HEK293 (cell line): ENCODE measurements around the gene EPO.

Source experiments
- GFI1B ChIP-seq: fragments of 450-650 bp; formaldehyde crosslinking; IDR thresholded peaks from 2 replicates; pipeline ENCODE4 v1.5.1; 2016; ENCODE audit warnings: missing biosample characterization, missing genetic modification characterization
- MYNN ChIP-seq: fragments of 450-650 bp; formaldehyde crosslinking; IDR thresholded peaks from 2 replicates; pipeline ENCODE4 v1.5.1; 2016; ENCODE audit warnings: missing biosample characterization, missing genetic modification characterization, borderline replicate concordance
- ZBTB17 ChIP-seq: fragments of 450-650 bp; formaldehyde crosslinking; IDR thresholded peaks from 2 replicates; pipeline ENCODE4 v1.5.1; 2016; ENCODE audit warnings: missing biosample characterization, missing genetic modification characterization
- ZBTB7A ChIP-seq: fragments of 450-650 bp; formaldehyde crosslinking; IDR thresholded peaks from 2 replicates; pipeline ENCODE4 v1.5.1; 2016; ENCODE audit warnings: low read depth, missing biosample characterization, missing genetic modification characterization
- ZFHX2 ChIP-seq: fragments of 450-650 bp; formaldehyde crosslinking; conservative IDR thresholded peaks from 2 replicates; pipeline ENCODE4 v1.5.1; 2016; ENCODE audit warnings: missing biosample characterization, missing genetic modification characterization
- ZFP37 ChIP-seq: fragments of 450-650 bp; formaldehyde crosslinking; IDR thresholded peaks from 2 replicates; pipeline ENCODE4 v1.5.1; 2016; ENCODE audit warnings: missing biosample characterization, missing genetic modification characterization
- ZNF133 ChIP-seq: fragments of 450-650 bp; formaldehyde crosslinking; IDR thresholded peaks from 2 replicates; pipeline ENCODE4 v1.5.1; 2016; ENCODE audit warnings: missing biosample characterization, missing genetic modification characterization
- ZNF157 ChIP-seq: fragments of 450-650 bp; formaldehyde crosslinking; IDR thresholded peaks from 2 replicates; pipeline ENCODE4 v1.5.1; 2016; ENCODE audit warnings: missing biosample characterization, missing genetic modification characterization
- ZNF223 ChIP-seq: fragments of 450-650 bp; formaldehyde crosslinking; IDR thresholded peaks from 2 replicates; pipeline ENCODE4 v1.5.1; 2016; ENCODE audit warnings: missing biosample characterization, missing genetic modification characterization
- ZNF311 ChIP-seq: fragments of 450-650 bp; formaldehyde crosslinking; IDR thresholded peaks from 2 replicates; pipeline ENCODE4 v1.5.1; 2017; ENCODE audit warnings: missing biosample characterization, missing genetic modification characterization, borderline replicate concordance
- ZNF660 ChIP-seq: fragments of 450-650 bp; IDR thresholded peaks from 2 replicates; pipeline ENCODE4 v1.5.1; 2018; ENCODE audit warnings: missing biosample characterization, mild to moderate bottlenecking, missing genetic modification characterization
- ZNF776 ChIP-seq: fragments of 450-650 bp; formaldehyde crosslinking; IDR thresholded peaks from 2 replicates; pipeline ENCODE4 v1.5.0; 2017; ENCODE audit warnings: missing biosample characterization, missing genetic modification characterization, borderline replicate concordance
- ZNF777 ChIP-seq: fragments of 450-650 bp; formaldehyde crosslinking; IDR thresholded peaks from 2 replicates; pipeline ENCODE4 v1.5.1; 2017; ENCODE audit warnings: missing biosample characterization, missing genetic modification characterization, borderline replicate concordance
- ZNF791 ChIP-seq: fragments of 450-650 bp; formaldehyde crosslinking; IDR thresholded peaks from 2 replicates; pipeline ENCODE4 v1.5.1; 2016; ENCODE audit warnings: missing biosample characterization, missing genetic modification characterization
- ZNF843 ChIP-seq: fragments of 450-650 bp; formaldehyde crosslinking; IDR thresholded peaks from 2 replicates; pipeline ENCODE4 v1.5.1; 2016; ENCODE audit warnings: missing biosample characterization, missing genetic modification characterization
- TF ChIP-seq, protein P1 (sequence below): fragments of 450-650 bp; formaldehyde crosslinking; IDR thresholded peaks from 2 replicates; pipeline ENCODE4 v1.5.1; 2016; ENCODE audit warnings: missing biosample characterization, missing genetic modification characterization
- TF ChIP-seq, protein P2 (sequence below): fragments of 450-650 bp; formaldehyde crosslinking; IDR thresholded peaks from 2 replicates; pipeline ENCODE4 v1.5.1; 2016; ENCODE audit warnings: missing biosample characterization, missing genetic modification characterization
- TF ChIP-seq, protein P3 (sequence below): fragments of 450-650 bp; formaldehyde crosslinking; IDR thresholded peaks from 2 replicates; pipeline ENCODE4 v1.5.1; 2016; ENCODE audit warnings: missing biosample characterization, missing genetic modification characterization
- TF ChIP-seq, protein P4 (sequence below): fragments of 450-650 bp; formaldehyde crosslinking; IDR thresholded peaks from 2 replicates; pipeline ENCODE4 v1.5.1; 2016; ENCODE audit warnings: missing biosample characterization, missing genetic modification characterization
- TF ChIP-seq, protein P5 (sequence below): IDR thresholded peaks from 2 replicates; pipeline ENCODE4 v1.6.1; 2011; ENCODE audit warnings: mild to moderate bottlenecking, low read depth, low read length, borderline replicate concordance
- TF ChIP-seq, protein P6 (sequence below): fragments of 450-650 bp; formaldehyde crosslinking; IDR thresholded peaks from 2 replicates; pipeline ENCODE4 v1.5.1; 2016; ENCODE audit warnings: missing biosample characterization, missing genetic modification characterization, borderline replicate concordance

The EPO gene

DNA sequence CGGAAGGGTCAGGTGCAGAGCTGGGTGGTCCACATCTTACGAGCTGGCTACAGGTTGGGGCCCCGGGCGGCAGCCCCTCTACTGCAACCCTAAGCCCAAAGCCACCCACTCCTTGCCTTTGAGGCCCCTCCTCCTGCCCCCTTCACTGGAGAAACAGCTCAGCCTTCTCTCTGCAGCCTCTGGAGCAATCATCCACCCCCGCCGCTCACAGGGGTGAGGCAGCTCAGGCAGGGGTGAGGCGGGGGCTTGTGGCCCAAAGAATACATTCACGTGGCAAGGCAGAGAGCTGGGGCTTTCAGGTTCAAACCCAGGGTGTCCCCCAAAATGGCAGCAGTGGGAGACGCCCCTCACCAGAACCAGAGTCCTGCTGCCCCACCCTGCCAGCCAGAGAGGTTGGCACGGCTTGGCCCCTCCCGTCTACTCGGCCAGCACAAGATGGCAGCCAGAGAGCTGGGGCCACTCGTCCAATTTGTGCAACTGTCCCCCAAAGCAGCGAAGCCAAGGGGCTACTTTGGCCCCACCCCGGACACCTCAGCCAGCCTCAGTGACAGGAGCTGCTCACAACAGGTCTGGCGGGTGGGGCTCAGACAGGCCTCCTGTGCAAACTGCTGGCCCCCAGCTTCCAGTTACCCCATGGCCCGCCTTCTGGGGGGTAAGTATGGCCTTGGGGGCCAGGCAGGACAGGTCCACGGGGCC is 39.5 kb upstream of the EPO start (continued):
- TF ChIP-seq, protein P1, sequence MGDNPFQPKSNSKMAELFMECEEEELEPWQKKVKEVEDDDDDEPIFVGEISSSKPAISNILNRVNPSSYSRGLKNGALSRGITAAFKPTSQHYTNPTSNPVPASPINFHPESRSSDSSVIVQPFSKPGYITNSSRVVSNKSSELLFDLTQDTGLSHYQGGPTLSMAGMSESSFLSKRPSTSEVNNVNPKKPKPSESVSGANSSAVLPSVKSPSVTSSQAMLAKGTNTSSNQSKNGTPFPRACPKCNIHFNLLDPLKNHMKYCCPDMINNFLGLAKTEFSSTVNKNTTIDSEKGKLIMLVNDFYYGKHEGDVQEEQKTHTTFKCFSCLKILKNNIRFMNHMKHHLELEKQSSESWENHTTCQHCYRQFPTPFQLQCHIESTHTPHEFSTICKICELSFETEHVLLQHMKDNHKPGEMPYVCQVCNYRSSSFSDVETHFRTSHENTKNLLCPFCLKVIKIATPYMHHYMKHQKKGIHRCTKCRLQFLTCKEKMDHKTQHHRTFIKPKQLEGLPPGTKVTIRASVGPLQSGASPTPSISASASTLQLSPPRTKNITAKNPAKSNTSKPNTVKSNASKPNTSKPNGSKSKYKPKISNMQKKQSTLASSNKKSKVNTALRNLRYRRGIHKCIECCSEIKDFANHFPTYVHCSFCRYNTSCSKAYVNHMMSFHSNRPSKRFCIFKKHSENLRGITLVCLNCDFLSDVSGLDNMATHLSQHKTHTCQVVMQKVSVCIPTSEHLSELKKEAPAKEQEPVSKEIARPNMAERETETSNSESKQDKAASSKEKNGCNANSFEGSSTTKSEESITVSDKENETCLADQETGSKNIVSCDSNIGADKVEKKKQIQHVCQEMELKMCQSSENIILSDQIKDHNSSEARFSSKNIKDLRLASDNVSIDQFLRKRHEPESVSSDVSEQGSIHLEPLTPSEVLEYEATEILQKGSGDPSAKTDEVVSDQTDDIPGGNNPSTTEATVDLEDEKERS (tag by site-specific recombination), result no peak
- TF ChIP-seq ZFHX2 (tag by site-specific recombination) (peak; percentile 74), ZNF776 (tag by site-specific recombination) (no peak), ZBTB7A (no peak), ZNF660 (no peak), MYNN (tag by site-specific recombination) (no peak), ZFP37 (tag by site-specific recombination) (no peak), ZBTB17 (0 out of 2 replicates have a peak, but pooled peaks have one; percentile 30), ZNF133 (tag by site-specific recombination) (no peak), GFI1B (no peak), ZNF157 (tag by site-specific recombination) (no peak), ZNF223 (tag by site-specific recombination) (no peak), ZNF791 (tag by site-specific recombination) (no peak), ZNF311 (no peak), ZNF843 (tag by site-specific recombination) (no peak), ZNF777 (tag by site-specific recombination) (no peak)
- TF ChIP-seq, protein P2, sequence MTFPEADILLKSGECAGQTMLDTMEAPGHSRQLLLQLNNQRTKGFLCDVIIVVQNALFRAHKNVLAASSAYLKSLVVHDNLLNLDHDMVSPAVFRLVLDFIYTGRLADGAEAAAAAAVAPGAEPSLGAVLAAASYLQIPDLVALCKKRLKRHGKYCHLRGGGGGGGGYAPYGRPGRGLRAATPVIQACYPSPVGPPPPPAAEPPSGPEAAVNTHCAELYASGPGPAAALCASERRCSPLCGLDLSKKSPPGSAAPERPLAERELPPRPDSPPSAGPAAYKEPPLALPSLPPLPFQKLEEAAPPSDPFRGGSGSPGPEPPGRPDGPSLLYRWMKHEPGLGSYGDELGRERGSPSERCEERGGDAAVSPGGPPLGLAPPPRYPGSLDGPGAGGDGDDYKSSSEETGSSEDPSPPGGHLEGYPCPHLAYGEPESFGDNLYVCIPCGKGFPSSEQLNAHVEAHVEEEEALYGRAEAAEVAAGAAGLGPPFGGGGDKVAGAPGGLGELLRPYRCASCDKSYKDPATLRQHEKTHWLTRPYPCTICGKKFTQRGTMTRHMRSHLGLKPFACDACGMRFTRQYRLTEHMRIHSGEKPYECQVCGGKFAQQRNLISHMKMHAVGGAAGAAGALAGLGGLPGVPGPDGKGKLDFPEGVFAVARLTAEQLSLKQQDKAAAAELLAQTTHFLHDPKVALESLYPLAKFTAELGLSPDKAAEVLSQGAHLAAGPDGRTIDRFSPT (tag by site-specific recombination), result peak; percentile 92
- TF ChIP-seq, protein P3, sequence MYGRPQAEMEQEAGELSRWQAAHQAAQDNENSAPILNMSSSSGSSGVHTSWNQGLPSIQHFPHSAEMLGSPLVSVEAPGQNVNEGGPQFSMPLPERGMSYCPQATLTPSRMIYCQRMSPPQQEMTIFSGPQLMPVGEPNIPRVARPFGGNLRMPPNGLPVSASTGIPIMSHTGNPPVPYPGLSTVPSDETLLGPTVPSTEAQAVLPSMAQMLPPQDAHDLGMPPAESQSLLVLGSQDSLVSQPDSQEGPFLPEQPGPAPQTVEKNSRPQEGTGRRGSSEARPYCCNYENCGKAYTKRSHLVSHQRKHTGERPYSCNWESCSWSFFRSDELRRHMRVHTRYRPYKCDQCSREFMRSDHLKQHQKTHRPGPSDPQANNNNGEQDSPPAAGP, result peak; percentile 18; the same call in 1 of the 2 replicates
- TF ChIP-seq, protein P4, sequence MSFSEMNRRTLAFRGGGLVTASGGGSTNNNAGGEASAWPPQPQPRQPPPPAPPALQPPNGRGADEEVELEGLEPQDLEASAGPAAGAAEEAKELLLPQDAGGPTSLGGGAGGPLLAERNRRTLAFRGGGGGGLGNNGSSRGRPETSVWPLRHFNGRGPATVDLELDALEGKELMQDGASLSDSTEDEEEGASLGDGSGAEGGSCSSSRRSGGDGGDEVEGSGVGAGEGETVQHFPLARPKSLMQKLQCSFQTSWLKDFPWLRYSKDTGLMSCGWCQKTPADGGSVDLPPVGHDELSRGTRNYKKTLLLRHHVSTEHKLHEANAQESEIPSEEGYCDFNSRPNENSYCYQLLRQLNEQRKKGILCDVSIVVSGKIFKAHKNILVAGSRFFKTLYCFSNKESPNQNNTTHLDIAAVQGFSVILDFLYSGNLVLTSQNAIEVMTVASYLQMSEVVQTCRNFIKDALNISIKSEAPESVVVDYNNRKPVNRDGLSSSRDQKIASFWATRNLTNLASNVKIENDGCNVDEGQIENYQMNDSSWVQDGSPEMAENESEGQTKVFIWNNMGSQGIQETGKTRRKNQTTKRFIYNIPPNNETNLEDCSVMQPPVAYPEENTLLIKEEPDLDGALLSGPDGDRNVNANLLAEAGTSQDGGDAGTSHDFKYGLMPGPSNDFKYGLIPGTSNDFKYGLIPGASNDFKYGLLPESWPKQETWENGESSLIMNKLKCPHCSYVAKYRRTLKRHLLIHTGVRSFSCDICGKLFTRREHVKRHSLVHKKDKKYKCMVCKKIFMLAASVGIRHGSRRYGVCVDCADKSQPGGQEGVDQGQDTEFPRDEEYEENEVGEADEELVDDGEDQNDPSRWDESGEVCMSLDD (tag by site-specific recombination), result no peak
- TF ChIP-seq, protein P5, sequence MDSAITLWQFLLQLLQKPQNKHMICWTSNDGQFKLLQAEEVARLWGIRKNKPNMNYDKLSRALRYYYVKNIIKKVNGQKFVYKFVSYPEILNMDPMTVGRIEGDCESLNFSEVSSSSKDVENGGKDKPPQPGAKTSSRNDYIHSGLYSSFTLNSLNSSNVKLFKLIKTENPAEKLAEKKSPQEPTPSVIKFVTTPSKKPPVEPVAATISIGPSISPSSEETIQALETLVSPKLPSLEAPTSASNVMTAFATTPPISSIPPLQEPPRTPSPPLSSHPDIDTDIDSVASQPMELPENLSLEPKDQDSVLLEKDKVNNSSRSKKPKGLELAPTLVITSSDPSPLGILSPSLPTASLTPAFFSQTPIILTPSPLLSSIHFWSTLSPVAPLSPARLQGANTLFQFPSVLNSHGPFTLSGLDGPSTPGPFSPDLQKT, result no peak
- TF ChIP-seq, protein P6, sequence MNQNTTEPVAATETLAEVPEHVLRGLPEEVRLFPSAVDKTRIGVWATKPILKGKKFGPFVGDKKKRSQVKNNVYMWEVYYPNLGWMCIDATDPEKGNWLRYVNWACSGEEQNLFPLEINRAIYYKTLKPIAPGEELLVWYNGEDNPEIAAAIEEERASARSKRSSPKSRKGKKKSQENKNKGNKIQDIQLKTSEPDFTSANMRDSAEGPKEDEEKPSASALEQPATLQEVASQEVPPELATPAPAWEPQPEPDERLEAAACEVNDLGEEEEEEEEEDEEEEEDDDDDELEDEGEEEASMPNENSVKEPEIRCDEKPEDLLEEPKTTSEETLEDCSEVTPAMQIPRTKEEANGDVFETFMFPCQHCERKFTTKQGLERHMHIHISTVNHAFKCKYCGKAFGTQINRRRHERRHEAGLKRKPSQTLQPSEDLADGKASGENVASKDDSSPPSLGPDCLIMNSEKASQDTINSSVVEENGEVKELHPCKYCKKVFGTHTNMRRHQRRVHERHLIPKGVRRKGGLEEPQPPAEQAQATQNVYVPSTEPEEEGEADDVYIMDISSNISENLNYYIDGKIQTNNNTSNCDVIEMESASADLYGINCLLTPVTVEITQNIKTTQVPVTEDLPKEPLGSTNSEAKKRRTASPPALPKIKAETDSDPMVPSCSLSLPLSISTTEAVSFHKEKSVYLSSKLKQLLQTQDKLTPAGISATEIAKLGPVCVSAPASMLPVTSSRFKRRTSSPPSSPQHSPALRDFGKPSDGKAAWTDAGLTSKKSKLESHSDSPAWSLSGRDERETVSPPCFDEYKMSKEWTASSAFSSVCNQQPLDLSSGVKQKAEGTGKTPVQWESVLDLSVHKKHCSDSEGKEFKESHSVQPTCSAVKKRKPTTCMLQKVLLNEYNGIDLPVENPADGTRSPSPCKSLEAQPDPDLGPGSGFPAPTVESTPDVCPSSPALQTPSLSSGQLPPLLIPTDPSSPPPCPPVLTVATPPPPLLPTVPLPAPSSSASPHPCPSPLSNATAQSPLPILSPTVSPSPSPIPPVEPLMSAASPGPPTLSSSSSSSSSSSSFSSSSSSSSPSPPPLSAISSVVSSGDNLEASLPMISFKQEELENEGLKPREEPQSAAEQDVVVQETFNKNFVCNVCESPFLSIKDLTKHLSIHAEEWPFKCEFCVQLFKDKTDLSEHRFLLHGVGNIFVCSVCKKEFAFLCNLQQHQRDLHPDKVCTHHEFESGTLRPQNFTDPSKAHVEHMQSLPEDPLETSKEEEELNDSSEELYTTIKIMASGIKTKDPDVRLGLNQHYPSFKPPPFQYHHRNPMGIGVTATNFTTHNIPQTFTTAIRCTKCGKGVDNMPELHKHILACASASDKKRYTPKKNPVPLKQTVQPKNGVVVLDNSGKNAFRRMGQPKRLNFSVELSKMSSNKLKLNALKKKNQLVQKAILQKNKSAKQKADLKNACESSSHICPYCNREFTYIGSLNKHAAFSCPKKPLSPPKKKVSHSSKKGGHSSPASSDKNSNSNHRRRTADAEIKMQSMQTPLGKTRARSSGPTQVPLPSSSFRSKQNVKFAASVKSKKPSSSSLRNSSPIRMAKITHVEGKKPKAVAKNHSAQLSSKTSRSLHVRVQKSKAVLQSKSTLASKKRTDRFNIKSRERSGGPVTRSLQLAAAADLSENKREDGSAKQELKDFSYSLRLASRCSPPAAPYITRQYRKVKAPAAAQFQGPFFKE (tag by site-specific recombination), result no peak
